Adrenal gland (tissue), 12 donors: ENCODE results near the gene PTH1R. TPM values are rescaled to one million over a fixed set of nuclear protein-coding genes. Genes with fewer than 3 reads are reported as not detected.

ENCODE experiments used
- DNase-seq, 7 donors: peaks; one replicate each; pipeline ENCODE4 v3.0.0-alpha.2; 2019 to 2020
- H3K27ac ChIP-seq, 5 donors: fragments of 200-600 bp; sonication (generic) in 4 of 5; 1 replicate in 3 of 5; 2 replicates in 2 of 5; pipeline versions ENCODE4 v1.5.1 to v1.8.0; 2016 to 2020; ENCODE audit warnings: mild to moderate bottlenecking in 1 of 5
- H3K27me3 ChIP-seq: fragments of 200-600 bp; 2 replicates; pipeline ENCODE4 v1.8.0; 2021
- H3K36me3 ChIP-seq, 2 donors: fragments of 200-600 bp; replicated peaks in 1 of 2; 1 replicate in 1 of 2; 2 replicates in 1 of 2; pipeline versions ENCODE4 v1.5.1 to v1.8.0; 2018 to 2022
- H3K4me1 ChIP-seq, 2 donors: fragments of 200-600 bp; replicated peaks in 1 of 2; 1 replicate in 1 of 2; 2 replicates in 1 of 2; pipeline versions ENCODE4 v1.5.1 to v1.8.0; 2018 to 2021
- H3K4me3 ChIP-seq, 4 donors: fragments of 200-600 bp; sonication (generic) in 3 of 4; one replicate each; pipeline ENCODE4 v1.5.1; 2016 to 2018
- H3K9me3 ChIP-seq, 3 donors: fragments of 200-600 bp; sonication (generic) in 1 of 3; replicated peaks in 1 of 3; 1 replicate in 2 of 3; 2 replicates in 1 of 3; pipeline versions ENCODE4 v1.5.1 to v1.8.0; 2016 to 2021
- CTCF ChIP-seq, 6 experiments: fragments of 450-650 bp in 4 of 6; fragments of 200-600 bp in 2 of 6; sonication (generic) in 1 of 6; IDR thresholded peaks; 1 replicate in 5 of 6; 2 replicates in 1 of 6; pipeline versions ENCODE4 v1.5.1 to v1.8.0; 2016 to 2021; ENCODE audit warnings: antibody characterized with exemption in 6 of 6, mild to moderate bottlenecking in 2 of 6, moderate library complexity in 1 of 6
- POLR2A ChIP-seq, 2 donors: fragments of 450-650 bp; IDR thresholded peaks; one replicate each; pipeline ENCODE4 v1.6.1; 2017; ENCODE audit warnings: antibody characterized with exemption in 2 of 2, mild to moderate bottlenecking in 2 of 2, moderate library complexity in 1 of 2
- WGBS, 4 donors: extraction: QIAGEN DNeasy Blood & Tissue Kit in 2 of 4; methylation state at CpG; one replicate each; pipeline versions ENCODE4 v1.1.5 to v1.1.7; 2013 to 2017; 5-methylcytosine and 5-hydroxymethylcytosine counted together
- intact Hi-C, 2 donors: fragments of 100-400 bp; cut with DNase I; formaldehyde crosslinking; loops; one replicate each; pipeline versions ENCODE4 v1.14.1 to v1.15.0; 2022 to 2023
- polyA plus RNA-seq, 3 donors: library from polyadenylated mRNA; stranded (reverse); fragments of 200-250 nt in 2 of 3; fragments of 350-450 nt in 1 of 3; fragmentation: Illumina TruSeq in 1 of 3; extraction: RNeasy Lipid Tissue Mini Kit (QIAGEN cat#74804) in 1 of 3; gene quantifications; one replicate each; pipeline ENCODE4 v1.2.3, GENCODE V29; 2013 to 2014
- total RNA-seq, 9 donors: library from RNA; depleted of rRNA in 4 of 9; stranded (reverse); fragments of >200 nt in 4 of 9; fragments of 120-200 nt in 1 of 9; fragmentation: NEBNext Ultra II Directional in 1 of 9; extraction: Animal tissue kit (Norgen Biotek cat#: 25700) in 1 of 9; gene quantifications; one replicate each; pipeline versions ENCODE4 v1.1.0 to v1.2.4, GENCODE V29; 2013 to 2023
- donor health status: healthy with polysubstance abuse.
- donor health status: Bipolar disorder and iron deficiency.
- donor health status: DM: yes; HTN: yes; CAD: no.
- donor health status: DM: no; HTN: no; CAD: no.
- donor health status: DM: no; HTN: no; CAD: no.
- donor health status: DM: yes; HTN: yes; CAD: no.

Gene PTH1R
- total and polyA plus RNA-seq, 12 donors = 10.0 to 1,399 (median 47.5) TPM

GRCh38 chr3:46916278-46916677 lies 38.8 kb downstream of the PTH1R start:
- peaks cover 0 to 4% of the 10 kb centered on the region in 2 donors for H3K4me1 ChIP-seq

GRCh38 chr3:46916799-46917198 lies 39.3 kb downstream of the PTH1R start:
- intact Hi-C loops = no loop called here
- Histone ChIP-seq H3K27ac (no peak overlapping the region), H3K4me3 (no peak overlapping the region), H3K36me3 (peaks cover 0 to 32% of the 10 kb centered on the region in 2 donors), H3K4me1 (peaks cover 0 to 4% of the 10 kb centered on the region in 2 donors), H3K27me3 (no peaks in the 10 kb centered on the region), H3K9me3 (peaks cover 0 to 7% (median 0%) of the 10 kb centered on the region in 3 donors)
- DNase-seq = no peak
- TF ChIP-seq CTCF (IDR thresholded peaks at IDR 0.05) (no peak), POLR2A (IDR thresholded peaks at IDR 0.05) (no peak)
- 88 to 94% (median 91%) methylated on average over 3 of the region's 3 CpGs for WGBS, 4 donors

More at GRCh38 chr3:46916278-46916677, 38.8 kb downstream of the PTH1R start:
- WGBS, 4 donors = 85 to 91% (median 89%) methylated on average over 1 of the region's 1 CpG
- DNase-seq = no peak
- no peak overlapping the region for H3K4me3 ChIP-seq
- H3K9me3 ChIP-seq = peaks cover 0 to 7% (median 0%) of the 10 kb centered on the region in 3 donors
- no peak overlapping the region for H3K27ac ChIP-seq
- H3K27me3 ChIP-seq = no peaks in the 10 kb centered on the region
- no peak for TF ChIP-seq CTCF (IDR thresholded peaks at IDR 0.05)
- TF ChIP-seq POLR2A (IDR thresholded peaks at IDR 0.05) = no peak
- H3K36me3 ChIP-seq = peaks cover 0 to 27% of the 10 kb centered on the region in 2 donors
- intact Hi-C loops = no loop called here

- peaks cover 0 to 4% of the 10 kb centered on the region in 2 donors for H3K4me1 ChIP-seq
- H3K4me3 ChIP-seq = no peak overlapping the region
- no peak overlapping the region for H3K27ac ChIP-seq
- WGBS, 4 donors = 76 to 100% (median 98%) methylated on average over 3 of the region's 3 CpGs
- H3K27me3 ChIP-seq = no peaks in the 10 kb centered on the region
- peak in 2 of 7 donors; percentile 5 to 14 for DNase-seq
- intact Hi-C loops = no loop called here
- H3K36me3 ChIP-seq = peaks cover 0 to 36% of the 10 kb centered on the region in 2 donors
- peaks cover 0 to 7% (median 0%) of the 10 kb centered on the region in 3 donors for H3K9me3 ChIP-seq
- no peak for TF ChIP-seq CTCF (IDR thresholded peaks at IDR 0.05)
- no peak for TF ChIP-seq POLR2A (IDR thresholded peaks at IDR 0.05)
These were observed 39.7 kb downstream of the PTH1R start for GRCh38 chr3:46917257-46917656.

- intact Hi-C loops = no loop called here
- no peaks in the 10 kb centered on the region for H3K27me3 ChIP-seq
- H3K4me3 ChIP-seq = no peak overlapping the region
- peaks cover 0 to 4% of the 10 kb centered on the region in 2 donors for H3K4me1 ChIP-seq
- peaks cover 0 to 7% (median 0%) of the 10 kb centered on the region in 3 donors for H3K9me3 ChIP-seq
- no peak for TF ChIP-seq CTCF (IDR thresholded peaks at IDR 0.05)
- TF ChIP-seq POLR2A (IDR thresholded peaks at IDR 0.05) = no peak
- no peak for DNase-seq
- H3K36me3 ChIP-seq = peaks cover 0 to 44% of the 10 kb centered on the region in 2 donors
- WGBS, 4 donors = 74 to 97% (median 90%) methylated on average over 1 of the region's 1 CpG
- H3K27ac ChIP-seq = no peak overlapping the region
These were observed 40.7 kb downstream of the PTH1R start for GRCh38 chr3:46918202-46918601.
